OCI-M2 (cell line): ENCODE data around the gene EPHA7.

Experiments used
- DNase-seq: peaks from one replicate; lab custom pipeline; 2025; ENCODE audit not compliant: unreplicated experiment; lab: John Stamatoyannopoulos, UW

Gene EPHA7

DNA sequence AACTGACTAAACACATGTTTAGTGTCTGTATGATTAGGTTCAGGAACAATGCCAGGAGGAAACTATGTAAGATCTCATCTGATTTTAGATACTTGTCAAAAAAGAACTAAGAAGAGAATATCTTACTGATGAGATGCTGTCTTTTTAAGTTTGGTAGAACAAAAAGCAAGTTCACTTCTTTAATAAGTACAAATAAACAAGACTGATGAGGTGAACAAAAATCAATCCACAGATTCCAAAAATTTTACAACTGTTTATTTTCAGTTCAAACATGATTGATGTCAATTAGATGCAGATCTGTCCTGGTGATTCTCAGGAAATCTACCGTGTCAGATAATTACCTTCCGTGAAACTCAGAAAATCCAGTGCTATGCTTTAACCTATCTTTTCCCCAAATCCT is 24.9 kb downstream of the EPHA7 start:
- DNase-seq, result no peak

- no peak for DNase-seq
These were observed 25.7 kb downstream of the EPHA7 start for GRCh38 chr6:93393554-93394074.

GRCh38 chr6:93392797-93393196 is 26.6 kb downstream of the EPHA7 start:
- DNase-seq, result no peak

GRCh38 chr6:93391965-93392364 is 27.4 kb downstream of the EPHA7 start:
- no peak for DNase-seq

GRCh38 chr6:93389192-93389591 is 30.2 kb downstream of the EPHA7 start:
- no peak for DNase-seq

GRCh38 chr6:93388070-93388469 is 31.3 kb downstream of the EPHA7 start:
- no peak for DNase-seq

- no peak for DNase-seq
These were observed 43.3 kb downstream of the EPHA7 start for GRCh38 chr6:93376026-93376540.

DNA sequence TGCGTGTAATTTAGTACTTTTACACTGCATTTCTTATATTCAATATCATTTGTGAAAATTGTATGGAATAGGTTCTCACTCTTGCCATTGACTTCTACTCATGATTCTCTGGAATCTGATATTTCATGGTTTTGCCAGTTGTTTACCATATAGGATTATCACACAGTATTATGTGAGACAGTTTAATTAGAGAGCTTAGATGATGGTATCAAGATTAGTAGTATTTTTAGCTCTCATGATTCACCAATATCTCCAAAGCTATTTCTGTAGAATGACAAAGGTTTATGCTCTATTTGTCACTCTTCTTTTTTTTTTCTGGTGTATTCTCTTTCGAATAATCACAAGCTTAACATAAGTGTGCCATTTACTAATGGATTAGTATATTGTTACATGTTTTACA is 45.9 kb downstream of the EPHA7 start:
- DNase-seq, result no peak

DNA sequence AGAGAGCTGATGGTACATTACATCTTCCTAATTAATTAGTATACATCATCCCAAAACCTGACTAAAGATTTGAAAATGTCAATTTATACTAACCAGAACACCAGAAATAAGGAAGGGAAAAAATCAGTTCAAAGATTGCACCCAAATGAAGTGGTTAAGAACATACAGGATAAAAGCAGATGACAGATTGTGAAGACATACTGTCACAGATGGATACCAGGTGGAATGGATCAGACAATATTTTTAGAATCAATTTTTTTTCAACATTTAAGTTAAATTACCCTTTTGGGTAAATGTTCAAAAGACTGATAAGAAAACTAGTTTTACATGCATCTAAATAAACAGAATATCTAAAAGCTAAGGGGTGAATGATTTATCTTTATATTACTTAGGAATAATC is 47.6 kb downstream of the EPHA7 start:
- DNase-seq, result no peak

DNA sequence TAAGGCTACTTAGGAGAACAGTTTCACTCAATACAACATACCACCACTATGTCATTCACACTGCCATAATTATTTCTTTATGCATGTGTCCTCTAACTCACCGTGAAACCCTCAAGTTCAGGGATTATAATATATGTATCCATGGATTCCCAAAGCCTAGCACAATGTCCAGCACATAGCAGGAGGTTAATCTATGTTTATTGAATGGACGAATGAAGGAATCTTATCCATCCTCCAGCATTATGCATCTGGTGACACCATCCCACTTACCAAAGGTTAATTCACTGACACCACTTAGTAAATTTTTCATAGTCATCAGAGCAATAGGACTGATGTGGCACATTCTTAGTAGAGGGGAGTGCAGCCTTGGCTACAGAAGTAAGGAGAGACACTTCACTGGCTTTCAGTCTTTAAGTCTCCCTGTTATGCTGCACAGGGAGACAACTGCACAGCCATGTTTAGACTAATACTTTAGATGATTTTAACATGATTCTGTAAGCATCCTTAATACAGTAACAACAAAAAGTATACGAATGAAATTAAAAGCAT is 49.7 kb downstream of the EPHA7 start:
- DNase-seq, result no peak

GRCh38 chr6:93366506-93366905 is 52.9 kb downstream of the EPHA7 start:
- DNase-seq, result no peak

DNA sequence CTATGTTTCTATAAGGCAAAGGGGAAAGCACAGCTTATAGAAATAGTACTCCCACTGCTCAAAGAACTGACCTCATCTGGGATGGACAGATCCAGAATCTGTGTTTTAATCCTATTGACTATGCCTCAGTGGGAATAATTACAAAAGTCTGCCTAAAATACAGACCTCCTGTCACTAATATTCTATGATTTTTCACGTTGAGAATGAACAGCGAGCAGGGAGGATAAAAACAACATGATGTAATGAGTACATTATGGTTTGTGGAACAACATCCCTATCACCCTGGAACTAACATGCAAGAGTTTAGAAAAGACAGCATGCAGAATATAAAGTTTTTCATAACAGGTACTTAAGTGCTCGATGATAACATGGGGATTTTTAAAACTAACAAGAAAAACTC is 53.9 kb downstream of the EPHA7 start:
- DNase-seq, result no peak

- DNase-seq, result no peak
These were observed 60.9 kb downstream of the EPHA7 start for GRCh38 chr6:93358435-93358834.

DNA sequence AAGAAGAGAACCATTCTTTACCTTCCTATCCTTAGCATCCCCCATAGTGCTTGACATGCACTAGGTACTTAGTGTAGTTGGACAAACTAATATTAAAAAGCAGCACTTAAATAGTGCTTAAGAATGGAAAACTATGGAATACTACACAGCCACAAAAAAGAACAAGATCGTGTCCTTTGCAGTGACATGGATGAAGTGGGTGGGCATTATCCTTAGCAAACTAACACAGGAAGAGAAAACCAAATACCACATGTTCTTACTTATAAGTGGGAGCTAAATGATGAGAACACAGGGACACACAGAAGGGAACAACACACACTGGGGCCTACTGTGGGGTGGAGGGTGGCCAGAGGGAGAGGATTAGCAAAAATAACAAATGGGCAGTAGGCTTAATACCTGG is 66.8 kb downstream of the EPHA7 start:
- no peak for DNase-seq

DNA sequence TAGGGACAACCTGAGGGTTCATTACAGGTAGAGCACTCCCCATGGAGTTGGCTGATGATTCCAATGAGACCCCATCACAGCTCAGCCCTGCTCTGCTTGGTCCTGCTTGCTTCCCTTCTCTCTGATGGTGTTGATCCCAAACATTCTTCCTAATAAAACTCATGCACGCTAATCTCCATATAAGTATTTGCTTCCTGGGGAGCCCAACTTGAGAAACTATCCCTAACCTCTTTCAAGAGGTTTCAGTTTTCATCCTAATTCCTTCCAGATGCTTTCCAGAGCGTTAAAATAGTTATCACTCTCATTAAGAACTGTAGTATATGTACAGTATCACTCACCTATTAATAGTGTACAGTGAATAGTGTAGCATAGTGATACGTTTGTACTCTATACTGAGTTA is 68.1 kb downstream of the EPHA7 start:
- no peak for DNase-seq

- DNase-seq, result no peak
These were observed 68.6 kb downstream of the EPHA7 start for GRCh38 chr6:93350774-93351173.

- no peak for DNase-seq
These were observed 75.0 kb downstream of the EPHA7 start for GRCh38 chr6:93344333-93344835.

- DNase-seq, result no peak
These were observed 75.9 kb downstream of the EPHA7 start for GRCh38 chr6:93343476-93343875.

- DNase-seq, result no peak
These were observed 77.3 kb downstream of the EPHA7 start for GRCh38 chr6:93341900-93342613.

- DNase-seq, result no peak
These were observed 81.5 kb downstream of the EPHA7 start for GRCh38 chr6:93337772-93338394.

- DNase-seq, result no peak
These were observed 82.3 kb downstream of the EPHA7 start for GRCh38 chr6:93337014-93337413.
